ENCODE measurements around the gene ATP5F1E. TPM values are rescaled to one million over a fixed set of nuclear protein-coding genes. Genes with fewer than 3 reads are reported as not detected.

ATP5F1E gene
- total and polyA plus RNA-seq, 2 of the 4 experiments (the other 2 are of a cell fraction) = 3.8 to 34.5 TPM

DNA sequence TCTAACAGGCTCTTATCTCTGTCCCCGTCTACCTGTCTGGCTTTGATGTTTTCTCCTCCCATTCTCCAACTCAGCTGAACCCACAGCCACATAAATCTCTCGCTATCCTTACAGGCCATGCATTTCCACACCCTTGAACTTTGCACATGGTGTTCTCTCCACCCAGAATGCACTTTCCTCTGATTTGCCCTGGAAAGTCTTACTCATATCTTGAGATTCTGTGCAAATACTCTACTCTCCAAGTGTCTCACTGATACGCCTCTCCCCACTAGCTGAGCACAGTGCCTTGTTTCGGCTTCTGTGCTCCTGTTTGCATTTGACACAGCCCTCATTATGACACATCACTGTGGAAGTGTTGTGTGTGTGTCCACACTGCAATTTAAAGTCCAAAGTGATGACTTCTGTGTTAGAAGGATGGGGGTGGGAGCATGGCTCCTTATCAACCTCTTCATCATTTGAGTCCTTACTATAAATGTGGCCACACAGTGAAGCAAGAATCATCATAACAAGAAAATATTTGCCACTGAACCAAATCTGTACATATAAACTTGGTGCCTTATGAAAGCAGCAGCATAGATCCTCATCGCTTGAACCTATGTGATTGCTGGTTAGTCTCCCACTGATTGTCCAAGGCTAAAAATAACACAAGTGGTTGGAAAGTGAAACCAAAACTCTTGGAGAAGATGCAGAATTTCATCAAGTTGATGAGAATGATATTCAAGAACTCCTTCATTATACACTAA, 16.0 kb upstream of the ATP5F1E start:
- Histone ChIP-seq H2AK9ac (replicated peaks; ENCODE audit: low read depth, low read length, poor library complexity) (no peak overlapping the region), H2AFZ (replicated peaks; ENCODE audit: low read length, poor library complexity) (no peak overlapping the region), H3K27ac (ENCODE audit: insufficient read depth, low read length) (no peak overlapping the region), H4K5ac (ENCODE audit: low read depth, low read length) (no peak overlapping the region), H4K20me1 (ENCODE audit: insufficient read depth, low read length) (no peaks in the 10 kb centered on the region), H3K23ac (ENCODE audit: low read depth, low read length) (no peak overlapping the region), H2AK5ac (ENCODE audit: low read depth, low read length) (no peak overlapping the region), H3K36me3 (ENCODE audit: control insufficient read depth, insufficient read depth, low read length) (no peaks in the 10 kb centered on the region), H3K4me2 (ENCODE audit: low read depth, low read length) (peak overlapping the region; percentile 46), H3K14ac (replicated peaks; ENCODE audit: low read depth, low read length) (no peak overlapping the region), H2BK5ac (ENCODE audit: low read depth, low read length, poor library complexity, severe bottlenecking) (no peak overlapping the region), H3K9ac (ENCODE audit: low read depth, low read length) (no peak overlapping the region), H3K4me1 (ENCODE audit: control insufficient read depth, insufficient read depth, low read length) (peaks cover 2% of the 10 kb centered on the region), H2BK20ac (ENCODE audit: low read depth, low read length) (no peak overlapping the region), H2BK15ac (ENCODE audit: low read depth, low read length) (no peak overlapping the region), H3K4ac (ENCODE audit: low read depth, low read length) (no peak overlapping the region), H3K56ac (ENCODE audit: extremely low read depth, insufficient read depth, low read length) (no peak overlapping the region), H3K18ac (ENCODE audit: low read depth, low read length) (no peak overlapping the region), H3K4me3 (ENCODE audit: insufficient read depth, low read depth, low read length) (peak overlapping the region; percentile 6; the same call in 1 of the 2 replicates), H3K27me3 (ENCODE audit: control insufficient read depth, insufficient read depth, low read length) (peaks cover 25% of the 10 kb centered on the region), H4K8ac (ENCODE audit: low read depth in 2 of 2, low read length in 2 of 2) (no peak overlapping the region), H3K9me1 (ENCODE audit: insufficient read depth, low read length) (0 out of 2 replicates have a peak, but pooled peaks cover 6% of the 10 kb centered on the region), H3K79me1 (ENCODE audit: low read depth in 1 of 2, low read length in 2 of 2) (no peaks in the 10 kb centered on the region), H3K9me3 (ENCODE audit: control insufficient read depth, insufficient read depth, low read length) (no peaks in the 10 kb centered on the region), H2BK120ac (ENCODE audit: low read depth, low read length) (no peak overlapping the region), H4K91ac (ENCODE audit: insufficient read depth, low read depth, low read length) (no peak overlapping the region)
- ChIA-PET POLR2A (ENCODE audit: unreplicated experiment) (no interaction called here), CTCF (no interaction called here)
- WGBS, 2 experiments (ENCODE audit: extremely low coverage in 2 of 2, insufficient read length in 1 of 2) = 75% methylated on average over 2 of the region's 5 CpGs; no CpG with 5 or more reads in 1 of the 2 experiments
- TF ChIP-seq RCOR1 (IDR thresholded peaks at IDR 0.05; ENCODE audit: insufficient replicate concordance, low read length) = no peak
- peak; percentile 12; the same call in 1 of the 2 replicates for TF ChIP-seq CEBPB (IDR thresholded peaks at IDR 0.05; ENCODE audit: low read depth, low read length)
- DNase-seq = peak; percentile 21
- dilution Hi-C loops (cut with HindIII; ENCODE audit: low sequenced_read_pairs, unreplicated experiment) (no loop called here), intact Hi-C loops (cut with micrococcal nuclease) (loop anchor here (10.0 kb wide), 1 partner anchor 813 kb away; no protein-coding TSS in a partner anchor), in situ Hi-C loops (cut with MboI; ENCODE audit: low sequenced_read_pairs) (loop anchor here (25.0 kb wide), 3 partner anchors 811 to 1661 kb away; partner anchors contain the start of genes ANKRD60 and RBM38)
- peak; percentile 68 for ATAC-seq (ENCODE audit: low read depth)
- no TSS peak for BruUV-seq (replicated peaks)
